H1 (cell line): ENCODE data around the gene CDH16. TPM values are rescaled to one million over a fixed set of nuclear protein-coding genes. Genes with fewer than 3 reads are reported as not detected.

Source experiments
- CTCF ChIA-PET: fragments of 300-600 bp; sonication (Branson Sonifier 250); formaldehyde crosslinking; loops from one replicate; lab custom pipeline; 2021; ENCODE audit not compliant: partially characterized antibody; lab: Charles Lee
- POLR2A ChIA-PET: fragments of 300-600 bp; sonication (Branson Sonifier 250); formaldehyde crosslinking; loops from one replicate; lab custom pipeline; 2021; ENCODE audit warnings: inconsistent platforms; ENCODE audit not compliant: partially characterized antibody; lab: Charles Lee
- DNase-seq, 2 experiments: peaks; one replicate each; pipeline versions ENCODE4 v3.0.0 to v3.0.0-alpha.2; 2010 to 2022; ENCODE audit warnings: low spot score in 2 of 2, low read depth in 1 of 2, mixed read lengths in 1 of 2
- FAIRE-seq: peaks from 2 replicates; lab custom pipeline; 2011; peaks lifted over from hg19 to GRCh38; lab: Jason Lieb, UNC
- H2AFZ ChIP-seq: 2 replicates; pipeline ENCODE4 v1.8.1; 2012; ENCODE audit warnings: low read length, inconsistent platforms
- H2AK5ac ChIP-seq: 2 replicates; pipeline ENCODE4 v1.6.1; 2013; ENCODE audit warnings: low read depth, low read length
- H2BK120ac ChIP-seq: replicated peaks from 2 replicates; pipeline ENCODE3; 2013; ENCODE audit warnings: low read depth, low read length, inconsistent platforms
- H2BK12ac ChIP-seq: 2 replicates; pipeline ENCODE4 v1.6.1; 2013; ENCODE audit warnings: low read depth, low read length
- H2BK15ac ChIP-seq: 2 replicates; pipeline ENCODE4 v1.6.1; 2013; ENCODE audit warnings: low read length
- H2BK20ac ChIP-seq: 2 replicates; pipeline ENCODE4 v1.6.1; 2013; ENCODE audit warnings: low read length
- H2BK5ac ChIP-seq: 2 replicates; pipeline ENCODE4 v1.6.1; 2013; ENCODE audit warnings: low read depth, low read length
- H3K14ac ChIP-seq: 2 replicates; pipeline ENCODE4 v1.6.1; 2013; ENCODE audit warnings: inconsistent platforms; ENCODE audit not compliant: insufficient read length
- H3K18ac ChIP-seq: 2 replicates; pipeline ENCODE4 v1.6.1; 2013; ENCODE audit warnings: low read length; ENCODE audit errors: extremely low read depth
- H3K23ac ChIP-seq: 2 replicates; pipeline ENCODE4 v1.6.1; 2013; ENCODE audit warnings: inconsistent platforms; ENCODE audit not compliant: insufficient read length
- H3K23me2 ChIP-seq: 2 replicates; pipeline ENCODE4 v1.6.1; 2013; ENCODE audit warnings: low read depth, low read length
- H3K27ac ChIP-seq: 2 replicates; pipeline ENCODE4 v1.6.1; 2011; ENCODE audit warnings: low read depth, low read length, inconsistent platforms
- H3K27me3 ChIP-seq, 4 experiments: replicated peaks in 1 of 4; 1 replicate in 1 of 4; 2 replicates in 3 of 4; pipeline versions ENCODE4 v1.6.1 to v1.8.1; 2011 to 2013; ENCODE audit warnings: low read length in 3 of 4, mild to moderate bottlenecking in 3 of 4, inconsistent platforms in 2 of 4, mixed read lengths in 2 of 4, moderate library complexity in 1 of 4; ENCODE audit not compliant: control insufficient read depth in 3 of 4, insufficient read depth in 3 of 4; ENCODE audit errors: extremely low read depth in 1 of 4
- H3K36me3 ChIP-seq, 4 experiments: 2 replicates each; pipeline versions ENCODE4 v1.6.1 to v1.8.1; 2011 to 2013; ENCODE audit warnings: mild to moderate bottlenecking in 4 of 4, low read length in 3 of 4, moderate library complexity in 2 of 4, control low read depth in 1 of 4, inconsistent platforms in 1 of 4; ENCODE audit not compliant: insufficient read depth in 4 of 4, control insufficient read depth in 2 of 4
- H3K4ac ChIP-seq: replicated peaks from 2 replicates; pipeline ENCODE3; 2013; ENCODE audit warnings: low read length, low read depth, mixed read lengths, inconsistent platforms; ENCODE audit not compliant: insufficient read length
- H3K4me1 ChIP-seq, 4 experiments: replicated peaks in 1 of 4; 1 replicate in 1 of 4; 2 replicates in 3 of 4; pipeline versions ENCODE4 v1.6.1 to v1.8.1; 2011 to 2013; ENCODE audit warnings: low read length in 3 of 4, inconsistent platforms in 2 of 4, mixed read lengths in 1 of 4; ENCODE audit not compliant: insufficient read depth in 4 of 4, control insufficient read depth in 3 of 4
- H3K4me2 ChIP-seq, 2 experiments: 2 replicates each; pipeline versions ENCODE4 v1.6.1 to v1.8.1; 2011 to 2013; ENCODE audit warnings: low read depth in 2 of 2, low read length in 2 of 2, control low read depth in 1 of 2, inconsistent platforms in 1 of 2, mild to moderate bottlenecking in 1 of 2; ENCODE audit not compliant: insufficient read depth in 1 of 2
- H3K4me3 ChIP-seq, 4 experiments: fragments of 200-600, 300-600 bp in 1 of 4; sonication (generic), shearing (Covaris generic), sonication (Bioruptor Twin) in 1 of 4; 2 replicates each; pipeline versions ENCODE4 v1.5.1 to v1.8.1; 2011 to 2016; ENCODE audit warnings: low read length in 4 of 4, low read depth in 3 of 4, control low read depth in 2 of 4, inconsistent platforms in 2 of 4, mild to moderate bottlenecking in 2 of 4, mixed read lengths in 1 of 4, moderate library complexity in 1 of 4; ENCODE audit not compliant: insufficient read depth in 2 of 4; ENCODE audit errors: extremely low read depth in 1 of 4
- H3K56ac ChIP-seq: replicated peaks from 2 replicates; pipeline ENCODE3; 2013; ENCODE audit warnings: low read depth, mild to moderate bottlenecking, mixed read lengths, low read length, inconsistent platforms; ENCODE audit not compliant: insufficient read length
- H3K79me1 ChIP-seq: 2 replicates; pipeline ENCODE4 v1.6.1; 2013; ENCODE audit warnings: low read depth, low read length, control low read depth
- H3K79me2 ChIP-seq, 2 experiments: 2 replicates each; pipeline versions ENCODE4 v1.6.1 to v1.8.1; 2012 to 2013; ENCODE audit warnings: low read length in 2 of 2, mild to moderate bottlenecking in 2 of 2, inconsistent platforms in 1 of 2; ENCODE audit not compliant: insufficient read depth in 2 of 2, control insufficient read depth in 1 of 2
- H3K9ac ChIP-seq, 4 experiments: replicated peaks in 1 of 4; 1 replicate in 1 of 4; 2 replicates in 3 of 4; pipeline versions ENCODE4 v1.6.1 to v1.8.1; 2011 to 2013; ENCODE audit warnings: low read depth in 3 of 4, low read length in 3 of 4, control low read depth in 2 of 4, mild to moderate bottlenecking in 2 of 4, moderate library complexity in 2 of 4, inconsistent platforms in 1 of 4; ENCODE audit errors: extremely low read depth in 1 of 4
- H3K9me3 ChIP-seq, 2 experiments: 2 replicates each; pipeline versions ENCODE4 v1.6.1 to v1.8.1; 2012 to 2013; ENCODE audit warnings: mild to moderate bottlenecking in 2 of 2, moderate library complexity in 2 of 2, control low read depth in 1 of 2, inconsistent platforms in 1 of 2, low read depth in 1 of 2, low read length in 1 of 2, mixed read lengths in 1 of 2; ENCODE audit not compliant: insufficient read depth in 2 of 2
- H4K20me1 ChIP-seq, 2 experiments: replicated peaks in 1 of 2; 2 replicates each; pipeline versions ENCODE3 to v1.8.1; 2011 to 2013; ENCODE audit warnings: inconsistent platforms in 2 of 2, low read length in 2 of 2, mild to moderate bottlenecking in 1 of 2; ENCODE audit not compliant: insufficient read depth in 2 of 2, control insufficient read depth in 1 of 2
- H4K5ac ChIP-seq: 2 replicates; pipeline ENCODE4 v1.6.1; 2013; ENCODE audit warnings: low read length, low read depth, mixed read lengths, inconsistent platforms; ENCODE audit not compliant: insufficient read length
- H4K8ac ChIP-seq: 2 replicates; pipeline ENCODE4 v1.8.0; 2013; ENCODE audit warnings: mild to moderate bottlenecking, moderate library complexity, low read length, inconsistent platforms; ENCODE audit not compliant: insufficient read depth; ENCODE audit errors: extremely low read depth
- H4K91ac ChIP-seq: replicated peaks from 2 replicates; pipeline ENCODE3; 2013; ENCODE audit warnings: low read length, mixed read lengths, inconsistent platforms; ENCODE audit not compliant: insufficient read length
- BCL11A ChIP-seq, 2 experiments: IDR thresholded peaks; one replicate each; pipeline ENCODE4 v1.6.1; 2011; ENCODE audit warnings: low read depth in 2 of 2, low read length in 2 of 2, mild to moderate bottlenecking in 2 of 2
- KDM4A ChIP-seq: IDR thresholded peaks from one replicate; pipeline ENCODE4 v1.7.1; 2012; ENCODE audit warnings: low read depth, mild to moderate bottlenecking, moderate library complexity, low read length, inconsistent platforms; ENCODE audit not compliant: severe bottlenecking
- YY1 ChIP-seq: IDR thresholded peaks from 2 replicates; pipeline ENCODE4 v1.6.1; 2011; ENCODE audit warnings: low read depth, mild to moderate bottlenecking, low read length
- WGBS, 2 experiments: shearing (Covaris generic) in 1 of 2; methylation state at CpG; one replicate each; pipeline versions ENCODE4 v1.1.6 to v1.1.7; 2013 to 2015; ENCODE audit warnings: low lambda C conversion rate in 2 of 2, mixed read lengths in 2 of 2, inconsistent platforms in 1 of 2, low coverage in 1 of 2, missing lambda C conversion rate in 1 of 2; ENCODE audit not compliant: insufficient replicate concordance in 2 of 2, insufficient coverage in 1 of 2, insufficient read length in 1 of 2; ENCODE audit errors: extremely low coverage in 1 of 2, missing lambda C conversion rate in 1 of 2; 5-methylcytosine and 5-hydroxymethylcytosine counted together
- polyA plus RNA-seq, 7 experiments: library from polyadenylated mRNA; depleted of rRNA in 3 of 7; stranded (reverse) in 5 of 7; unstranded in 2 of 7; fragments of >200 nt in 5 of 7; fragments of 200-250 nt in 2 of 7; gene quantifications; 1 replicate in 5 of 7; 2 replicates in 1 of 7; 4 replicates in 1 of 7; pipeline versions ENCODE4 v1.2.1 to v1.2.3, GENCODE V29; 2011 to 2013; ENCODE audit warnings: missing spikeins in 2 of 7, mixed read lengths in 2 of 7
- total RNA-seq: library from RNA; stranded (reverse); fragmentation: NEBNext Ultra II Directional; extraction: Animal tissue kit (Norgen Biotek cat#: 25700); gene quantifications from 2 replicates; pipeline ENCODE4 v1.2.1, GENCODE V29; 2021

CDH16 gene
- total and polyA plus RNA-seq, 2 of the 8 experiments (the other 6 are each of a cell fraction or from before 2014, with no cell fraction given): not detected

GRCh38 chr16:66944054-66944441 lies 25.4 kb upstream of the CDH16 start:
- TF ChIP-seq BCL11A (IDR thresholded peaks at IDR 0.05; ENCODE audit: low read depth in 2 of 2, low read length in 2 of 2) (no peak), KDM4A (no peak), YY1 (no peak)
- FAIRE-seq: no peak

More at GRCh38 chr16:66944054-66944441, 25.4 kb upstream of the CDH16 start:
- Histone ChIP-seq H2BK5ac (no peak overlapping the region), H4K5ac (no peak overlapping the region), H4K91ac (no peak overlapping the region), H2AFZ (no peak overlapping the region), H3K36me3 (peaks cover 5 to 18% (median 15%) of the 10 kb centered on the region in 4 experiments; a peak in 7 of 8 replicates), H3K23ac (no peak overlapping the region), H2BK12ac (no peak overlapping the region), H3K23me2 (peaks cover 2% of the 10 kb centered on the region; the same call in 1 of the 2 replicates), H3K56ac (no peak overlapping the region), H3K4me1 (peaks cover 0 to 5% (median 1%) of the 10 kb centered on the region in 4 experiments; a peak in 2 of 7 replicates), H3K4ac (no peak overlapping the region), H3K4me2 (no peak overlapping the region), H3K4me3 (no peak overlapping the region), H2BK20ac (no peak overlapping the region), H3K27ac (no peak overlapping the region), H3K79me2 (no peaks in the 10 kb centered on the region), H2BK15ac (no peak overlapping the region), H3K79me1 (no peaks in the 10 kb centered on the region), H3K18ac (no peak overlapping the region), H2AK5ac (no peak overlapping the region), H3K27me3 (peaks cover 9 to 19% (median 18%) of the 10 kb centered on the region in 4 experiments), H4K8ac (0 out of 2 replicates have a peak overlapping the region, but pooled peaks have one; percentile 57), H3K14ac (no peak overlapping the region), H3K9me3 (no peaks in the 10 kb centered on the region), H3K9ac (no peak overlapping the region), H2BK120ac (no peak overlapping the region), H4K20me1 (peaks cover 0 to 3% of the 10 kb centered on the region in 2 experiments)
- POLR2A ChIA-PET: interaction anchor here (0.9 to 1.9 kb wide), 3 partner anchors 15 to 254 kb away, joined by 3 to 6 read pairs (median 3); no protein-coding TSS in a partner anchor
- CTCF ChIA-PET: interaction anchor here (0.5 to 4.7 kb wide), 17 partner anchors 9 to 1216 kb away, joined by 3 to 18 read pairs (median 3); partner anchors contain the start of gene CES3
- no peak for DNase-seq
- 87% methylated on average over 5 of the region's 5 CpGs; no CpG with 5 or more reads in 1 of the 2 experiments for WGBS, 2 experiments
